NCI-H2081 (cell line): ENCODE results near the gene MYO1F.
"Not testable (repeated sequence)": the region's sequence is repeated elsewhere in the genome, so short reads cannot be mapped to it uniquely, and the experiment has no call there.

Source experiments
- DNase-seq, 2 experiments: peaks; one replicate each; lab custom pipeline; 2025; lab: John Stamatoyannopoulos, UW

Gene MYO1F

DNA sequence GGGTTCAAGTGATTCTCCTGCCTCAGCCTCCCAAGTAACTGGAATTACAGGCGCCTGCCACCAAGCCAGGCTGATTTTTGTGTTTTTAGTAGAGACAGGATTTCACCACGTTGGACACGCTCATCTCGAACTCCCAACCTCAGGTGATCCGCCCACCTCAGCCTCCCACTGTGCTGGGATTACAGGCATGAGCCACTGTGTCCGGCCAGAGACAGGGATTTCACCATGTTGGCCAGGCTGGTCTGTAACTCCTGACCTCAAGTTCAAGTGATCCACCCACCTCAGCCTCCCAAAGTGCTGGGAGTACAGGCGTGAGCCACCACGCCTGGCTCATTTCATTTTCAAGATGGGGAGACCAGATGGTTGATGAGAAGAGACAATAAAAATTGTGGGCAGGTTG is 12.4 kb downstream of the MYO1F start:
- not testable (repeated sequence) for DNase-seq

DNA sequence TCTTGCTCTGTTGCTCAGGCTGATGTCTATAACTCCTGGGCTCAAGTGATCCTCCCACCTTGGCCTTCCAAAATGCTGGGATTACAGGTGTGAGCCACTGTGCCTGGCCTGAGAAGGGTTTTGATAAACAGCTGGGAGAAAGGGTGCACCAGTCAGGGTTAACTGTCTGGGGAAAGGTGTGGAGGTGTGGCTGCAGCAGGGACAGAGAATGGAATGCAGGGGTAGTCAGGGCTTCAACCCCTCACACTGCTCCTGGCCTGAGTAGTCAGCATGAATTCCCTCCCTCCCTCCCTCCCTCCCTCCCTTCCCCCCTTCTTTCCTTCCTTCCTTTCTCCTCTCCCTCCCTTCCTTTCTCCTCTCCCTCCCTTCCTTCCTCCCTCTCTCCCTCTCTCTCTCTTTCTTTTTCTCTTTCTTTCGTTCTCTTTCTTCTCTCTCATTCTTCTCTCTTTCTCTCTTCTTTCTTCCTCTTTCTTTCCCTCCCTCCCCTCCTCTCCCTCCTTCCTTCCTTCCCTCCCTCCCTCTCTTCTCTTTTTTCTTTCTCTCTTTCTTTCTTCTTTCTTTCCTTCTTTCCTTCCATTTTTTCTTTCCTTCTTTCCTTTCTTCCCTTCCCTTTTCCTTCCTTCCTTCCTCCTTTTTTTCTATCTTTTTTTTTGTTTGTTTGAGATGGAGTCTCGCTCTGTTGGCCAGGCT is 16.0 kb downstream of the MYO1F start:
- DNase-seq, result no peak

DNA sequence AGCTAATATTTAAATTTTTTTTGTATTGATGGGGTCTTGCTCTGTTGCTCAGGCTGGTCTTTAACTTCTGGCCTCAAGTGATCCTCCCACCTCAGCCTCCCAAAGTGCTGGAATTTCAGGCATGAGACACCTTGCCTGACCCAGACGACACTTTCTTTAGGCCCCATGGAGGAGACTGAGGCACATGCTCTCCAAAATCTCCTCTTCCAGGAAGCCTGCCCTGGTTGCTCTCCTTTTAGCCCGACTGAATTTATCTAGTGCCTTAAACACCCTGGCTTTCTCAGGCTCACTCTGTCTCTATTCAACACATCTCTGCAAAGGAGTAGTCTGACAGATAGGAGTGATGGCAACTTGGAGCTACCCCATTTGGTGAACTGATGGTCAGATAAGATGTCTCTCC is 18.9 kb downstream of the MYO1F start:
- DNase-seq, result no peak

DNA sequence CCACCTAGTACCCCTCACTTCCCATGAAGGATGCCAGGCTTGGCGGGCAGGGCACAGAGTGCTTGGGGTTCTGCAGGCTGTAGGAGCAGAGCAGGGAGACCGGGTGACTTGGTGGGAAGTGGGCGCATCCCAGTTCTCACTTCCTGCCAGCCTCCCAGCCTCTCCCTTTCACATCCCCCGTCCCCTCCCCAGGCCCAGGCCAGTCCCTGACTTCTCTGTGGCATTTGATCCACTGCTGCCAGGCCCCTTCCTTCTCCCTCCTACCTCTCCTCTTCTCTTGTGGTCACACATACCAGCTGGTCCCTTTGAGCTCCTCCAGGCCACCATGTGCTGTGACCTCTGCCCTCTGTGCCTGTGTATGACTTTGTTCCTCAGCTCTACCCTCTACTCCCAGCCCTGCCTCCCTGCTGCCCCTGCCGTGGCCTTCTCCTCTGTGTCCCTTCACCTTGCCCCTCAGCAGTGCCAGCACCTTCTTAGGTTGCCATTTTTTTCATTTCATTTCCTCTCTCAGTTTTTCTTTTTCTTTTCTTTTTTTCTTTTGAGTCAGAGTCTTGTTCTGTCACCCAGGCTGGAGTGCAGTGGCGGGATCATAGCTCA is 19.5 kb downstream of the MYO1F start:
- no peak for DNase-seq

DNA sequence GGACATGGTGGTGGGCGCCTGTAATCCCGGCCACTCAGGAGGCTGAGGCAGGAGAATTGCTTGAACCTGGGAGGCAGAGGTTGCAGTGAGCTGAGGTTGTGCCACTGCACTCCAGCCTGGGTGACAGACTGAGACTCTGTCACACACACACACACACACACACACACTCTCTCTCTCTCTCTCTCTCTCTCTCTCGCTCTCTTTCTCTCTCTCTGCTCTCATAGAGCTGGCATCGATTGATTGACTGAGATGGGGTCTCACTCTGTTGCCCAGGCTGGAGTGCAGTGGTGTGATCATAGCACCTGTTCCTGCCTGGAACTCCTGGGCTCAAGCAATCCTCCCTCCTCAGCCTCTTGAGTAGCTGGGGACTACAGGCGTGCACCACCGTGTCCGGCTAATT is 23.5 kb downstream of the MYO1F start:
- DNase-seq, result not testable (repeated sequence)

DNA sequence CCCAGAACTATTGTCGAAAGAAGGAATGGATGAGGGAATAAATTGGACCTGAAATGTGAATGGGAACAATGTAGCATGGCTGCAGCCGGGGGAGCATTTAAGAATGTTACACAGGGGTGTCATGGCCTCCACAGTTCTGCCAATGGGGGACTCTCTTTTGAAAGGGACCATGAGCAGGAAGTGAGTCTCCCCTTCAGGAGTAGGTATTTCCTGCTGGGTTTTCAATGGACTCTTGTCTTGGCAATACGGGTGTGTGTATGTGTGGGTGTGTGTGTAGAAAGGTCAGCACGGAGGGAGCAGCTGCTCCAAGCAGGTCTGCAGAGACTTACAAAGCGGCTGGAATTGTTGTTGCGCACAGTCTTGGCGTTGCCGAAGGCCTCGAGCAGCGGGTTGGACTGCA is 24.4 kb downstream of the MYO1F start:
- peak; percentile 11 to 32 for DNase-seq

DNA sequence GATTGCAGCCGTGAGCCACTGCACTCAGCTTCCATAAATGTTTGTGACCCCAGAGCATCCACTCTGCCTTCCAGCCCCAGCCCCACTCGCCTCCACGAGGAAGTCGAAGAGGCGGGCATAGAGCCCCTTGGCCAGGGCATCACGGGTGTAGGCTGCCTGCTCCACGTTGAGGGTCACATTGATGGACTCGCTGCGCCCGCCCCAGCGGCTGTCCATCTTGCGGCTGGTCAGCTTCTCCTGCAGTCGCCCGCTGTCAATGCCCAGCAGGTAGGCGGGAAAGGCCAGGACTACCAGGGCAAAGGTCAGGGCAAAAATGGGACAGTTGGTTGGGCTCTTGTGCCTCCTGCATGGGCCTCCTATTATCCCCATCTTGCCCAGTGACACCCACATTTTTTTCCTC is 27.2 kb downstream of the MYO1F start:
- DNase-seq, result no peak

DNA sequence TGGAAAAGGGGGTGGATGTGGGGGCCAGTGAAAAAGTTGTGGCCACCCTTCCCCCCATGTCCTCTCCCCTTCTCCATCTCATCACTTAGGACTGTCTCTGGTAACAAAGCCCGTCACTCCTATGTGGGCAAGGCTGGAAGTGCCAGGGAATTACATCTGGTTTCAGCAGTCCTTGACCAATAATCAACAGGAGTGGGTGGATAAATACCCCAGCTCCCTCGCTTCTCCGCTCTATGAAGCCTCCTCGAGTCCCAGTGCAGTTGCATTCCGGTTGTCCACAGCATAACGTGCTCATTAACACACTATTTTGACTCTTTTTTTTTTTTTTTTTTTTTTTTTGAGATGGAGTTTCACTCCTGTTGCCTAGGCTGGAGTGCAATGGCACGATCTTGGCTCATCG is 31.5 kb downstream of the MYO1F start:
- no peak for DNase-seq

DNA sequence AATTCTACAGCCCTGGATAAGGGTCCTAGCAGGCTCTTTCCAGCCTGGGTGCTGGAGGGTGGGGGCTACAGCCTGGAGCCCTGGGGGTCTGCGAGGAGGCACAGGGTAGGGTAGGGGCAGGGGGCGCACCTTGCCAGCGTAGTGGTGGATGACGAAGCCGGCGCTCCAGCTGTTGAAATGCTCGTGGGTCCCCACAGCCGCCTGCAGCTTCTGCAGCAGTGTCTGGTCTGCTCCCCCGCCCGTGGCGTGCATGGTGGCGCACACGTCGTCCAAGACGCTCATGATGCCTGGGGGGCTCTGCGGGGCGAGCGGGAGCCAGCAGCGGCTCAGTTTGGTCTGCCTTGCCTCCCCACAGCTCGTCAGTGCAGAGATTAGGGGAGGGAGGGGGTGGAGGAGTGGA is 33.1 kb downstream of the MYO1F start:
- DNase-seq, result no peak

DNA sequence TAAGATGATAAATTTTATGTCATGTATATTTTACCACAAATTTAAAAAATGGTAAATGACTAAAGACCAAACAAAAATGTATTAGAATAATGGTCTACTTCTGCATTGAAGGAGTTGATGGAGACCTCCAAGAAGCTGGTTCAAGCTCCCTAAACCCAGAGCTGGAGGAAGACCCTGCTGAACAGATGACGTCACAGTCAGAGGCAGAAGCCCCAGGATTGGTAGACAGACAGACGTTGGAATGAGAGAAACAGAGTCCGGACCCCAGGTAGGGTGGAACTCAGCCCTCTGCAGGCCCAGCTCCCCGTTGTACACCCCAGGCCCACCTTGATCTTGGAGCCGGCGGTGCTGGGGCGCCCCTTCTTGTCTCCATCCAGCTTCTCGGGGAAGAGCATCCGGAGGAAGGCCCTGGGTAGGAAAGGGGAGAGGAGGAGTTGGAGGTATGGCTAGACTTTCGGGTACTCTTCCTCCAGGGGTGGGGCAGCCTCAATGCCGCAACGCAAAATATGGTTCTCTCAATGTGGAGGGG is 37.6 kb downstream of the MYO1F start:
- DNase-seq, result no peak

DNA sequence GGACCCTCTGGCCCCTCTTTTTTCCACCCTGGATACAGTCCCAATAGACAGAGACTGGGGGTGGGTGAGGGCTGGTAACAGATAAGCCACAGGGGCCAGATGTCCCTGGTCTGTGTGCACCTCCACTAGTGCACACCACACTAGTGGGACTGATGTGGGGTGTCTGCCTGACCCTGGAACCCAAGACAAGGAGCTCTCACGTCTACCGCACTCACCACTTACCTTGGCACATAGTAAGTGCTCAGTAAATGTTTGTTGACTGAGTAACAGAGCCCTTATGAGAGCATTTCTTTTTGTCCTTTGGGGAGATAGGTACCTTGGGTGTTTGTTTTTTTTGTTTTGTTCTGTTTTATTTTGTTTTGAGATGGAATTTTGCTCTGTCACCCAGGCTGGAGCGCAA is 40.1 kb downstream of the MYO1F start:
- DNase-seq, result no peak

DNA sequence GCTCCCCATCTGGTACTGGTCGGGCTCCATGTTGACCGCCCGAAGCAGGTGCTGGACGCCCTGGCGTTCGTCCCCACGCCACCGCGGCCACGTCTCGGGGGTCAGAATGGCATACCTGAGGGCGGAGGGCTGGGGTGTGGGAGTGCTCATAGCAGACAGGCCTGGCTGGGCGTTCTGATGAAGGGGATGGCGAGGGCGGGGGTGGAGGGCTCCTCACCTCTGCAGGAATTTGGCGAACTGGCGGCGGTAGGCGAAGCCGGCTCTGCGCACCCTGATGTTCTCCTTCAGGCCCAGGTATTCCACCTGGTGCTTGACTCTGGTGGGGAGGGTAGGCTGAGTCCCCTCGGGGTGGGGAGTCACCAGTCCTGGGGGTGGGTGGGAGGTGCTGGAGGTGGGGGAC is 41.0 kb downstream of the MYO1F start:
- no peak for DNase-seq

DNA sequence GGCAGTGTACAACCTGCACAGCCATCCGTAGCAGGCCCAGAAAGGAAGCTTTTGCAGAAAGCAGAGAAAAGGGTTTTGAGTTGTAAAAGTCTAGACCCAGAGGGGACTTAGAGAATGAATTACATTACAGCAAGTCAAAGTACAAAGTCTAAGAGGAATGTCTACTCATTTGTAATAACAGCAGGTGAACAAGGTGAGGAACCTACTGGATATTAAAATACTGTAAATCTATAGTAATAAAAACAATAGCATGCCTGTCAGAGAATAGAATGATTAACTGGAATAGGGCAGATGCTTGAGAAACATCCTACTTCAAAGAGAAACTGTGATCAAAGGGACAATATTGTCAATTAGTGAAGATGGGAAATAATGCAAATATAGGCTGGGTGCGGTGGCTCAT is 45.0 kb downstream of the MYO1F start:
- no peak for DNase-seq

DNA sequence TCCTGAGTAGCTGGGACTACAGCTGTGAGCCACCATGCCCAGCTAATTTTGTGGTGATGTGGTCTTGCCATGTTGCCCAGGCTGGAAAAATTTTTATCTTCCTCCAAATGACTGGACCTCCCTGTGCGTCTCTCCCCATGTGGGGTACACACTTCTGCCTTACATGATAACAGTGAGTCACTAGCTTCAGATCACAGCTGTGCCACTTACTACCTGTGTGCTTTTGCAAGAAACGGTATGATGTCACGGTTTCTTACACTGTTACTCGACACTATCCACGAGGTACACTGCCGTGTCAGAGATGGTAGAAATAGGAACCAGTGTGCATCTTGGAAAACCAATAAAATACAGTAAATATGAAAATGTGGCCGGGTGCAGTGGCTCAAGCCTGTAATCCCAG is 45.8 kb downstream of the MYO1F start:
- no peak for DNase-seq

DNA sequence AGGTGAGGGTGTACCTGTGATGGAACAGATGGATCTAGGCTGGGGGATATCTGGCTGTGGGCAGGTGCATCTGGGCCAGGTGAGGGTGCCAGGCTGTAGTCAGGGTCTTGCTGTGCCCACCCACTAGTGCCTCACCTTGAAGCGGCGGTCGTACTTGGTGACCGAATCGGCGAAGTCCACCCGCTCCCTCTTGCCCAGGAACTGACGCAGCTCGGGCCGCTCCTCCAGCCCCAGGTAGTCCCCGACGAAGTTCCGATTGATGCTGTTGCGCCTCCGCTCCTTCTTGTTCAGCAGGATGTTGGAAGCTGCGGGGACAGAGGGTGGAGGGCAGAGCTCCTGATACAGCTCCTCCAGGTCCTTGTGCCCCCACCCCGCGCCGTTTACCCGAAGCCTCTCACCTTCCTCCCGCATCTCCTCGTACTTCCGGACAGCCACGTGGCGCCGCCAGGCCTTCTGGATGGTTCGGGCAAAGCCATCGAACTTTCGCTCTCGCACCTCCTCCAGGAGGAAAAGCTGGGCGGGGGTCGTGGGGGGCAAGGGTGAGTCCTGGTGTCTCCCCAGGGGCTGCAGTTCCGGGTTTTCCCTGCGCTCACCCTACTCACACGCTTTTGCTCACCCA is 47.1 kb downstream of the MYO1F start:
- no peak for DNase-seq

DNA sequence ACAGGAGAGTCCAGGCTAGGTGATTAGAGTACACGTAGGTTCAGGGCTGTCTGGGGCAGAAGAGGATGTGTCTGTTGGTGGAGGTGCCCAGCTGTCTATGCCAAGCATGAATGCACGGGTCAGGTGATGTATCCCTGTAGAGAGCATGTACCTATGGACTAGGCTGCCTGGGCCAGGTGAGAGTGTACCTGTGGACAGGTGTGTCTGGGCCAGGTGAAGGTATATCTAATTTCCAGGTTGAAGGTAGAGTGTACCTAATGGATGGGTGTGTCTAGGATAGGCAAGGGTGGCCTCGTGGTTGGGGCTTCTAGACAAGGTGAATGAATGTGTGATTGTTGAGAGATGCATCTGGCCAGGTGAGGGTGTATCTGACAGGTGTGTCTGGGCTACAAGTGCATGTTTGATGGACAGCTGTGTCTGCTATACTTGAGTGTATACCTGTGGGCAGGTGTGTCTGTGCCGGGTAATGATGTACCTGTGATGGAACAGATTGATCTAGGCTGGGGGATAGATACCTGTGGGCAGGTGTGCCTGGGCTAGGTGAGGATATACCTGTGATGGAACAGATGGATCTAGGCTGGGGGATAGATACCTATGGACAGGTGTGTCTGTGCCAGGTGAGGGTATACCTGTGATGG is 47.8 kb downstream of the MYO1F start:
- DNase-seq, result no peak

DNA sequence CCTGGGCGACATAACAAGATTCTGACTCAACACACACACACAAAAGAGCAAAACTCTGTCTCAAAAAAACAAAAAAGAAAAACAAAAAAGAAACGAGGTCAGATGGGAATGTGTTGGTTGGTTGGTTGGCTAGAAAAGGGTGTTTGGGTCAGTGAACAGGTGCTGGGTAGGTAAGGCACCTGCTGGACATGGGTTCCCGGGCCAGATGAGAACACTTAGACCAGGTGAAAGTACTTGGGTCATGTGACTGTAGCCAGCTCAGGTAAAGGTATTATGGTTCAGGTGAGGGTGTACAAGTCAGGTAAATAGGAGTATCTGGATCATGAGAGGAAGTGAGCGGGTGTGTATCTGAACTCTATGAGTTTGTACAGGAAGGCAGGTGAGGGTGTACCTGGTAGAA is 48.7 kb downstream of the MYO1F start:
- DNase-seq, result no peak

DNA sequence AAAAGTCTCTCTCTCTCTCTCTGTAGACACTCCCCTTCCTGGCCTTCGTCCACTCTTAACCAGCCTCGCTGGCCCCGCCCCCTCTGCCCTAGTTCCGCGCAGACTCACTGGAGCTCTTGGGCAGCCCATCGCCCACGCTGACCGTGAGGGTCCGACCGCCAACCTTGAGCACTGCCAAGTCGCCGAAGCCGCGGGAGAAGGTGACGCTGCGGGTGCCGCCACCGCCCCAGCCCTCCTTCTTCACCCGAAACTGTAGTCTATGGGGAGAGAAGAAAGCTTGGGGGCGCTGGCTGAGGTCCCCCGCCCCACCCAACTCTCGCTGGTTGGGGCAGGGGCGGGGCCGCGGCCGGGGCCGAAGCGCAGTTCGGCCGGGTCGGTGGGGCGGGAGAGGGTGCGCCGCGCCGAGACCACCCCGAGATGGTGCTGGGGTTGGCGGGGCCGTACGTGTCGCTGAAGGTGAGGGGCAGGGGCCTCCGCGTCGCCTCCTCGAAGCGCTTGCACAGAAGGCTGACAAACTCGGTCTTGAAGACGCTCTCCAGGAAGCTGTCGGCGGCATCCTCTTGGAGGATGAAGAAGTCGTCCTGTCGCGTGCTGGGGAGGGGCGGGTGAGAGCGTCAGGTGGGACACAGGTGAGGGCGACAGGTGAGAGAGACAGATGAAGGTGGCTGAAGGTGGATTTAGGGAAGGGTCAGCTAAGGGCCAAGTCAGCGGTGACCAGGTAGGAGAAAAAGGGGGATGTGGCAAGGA is 50.7 kb downstream of the MYO1F start:
- peak; percentile 66 to 82 for DNase-seq

DNA sequence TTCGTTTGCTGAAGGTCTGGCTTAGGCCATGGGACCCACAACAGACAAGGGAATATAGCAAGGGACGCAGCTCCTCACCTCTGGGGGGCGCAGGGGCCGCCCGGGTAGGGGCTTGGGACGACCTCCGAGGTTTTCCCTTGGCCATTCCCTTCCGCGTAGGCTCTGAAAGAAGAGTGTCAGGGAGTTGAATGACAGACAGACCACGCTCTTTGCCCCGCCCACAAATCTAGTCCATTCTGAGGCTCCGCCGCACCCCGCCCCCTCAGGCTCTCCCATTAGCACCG is 51.9 kb downstream of the MYO1F start:
- DNase-seq, result no peak

DNA sequence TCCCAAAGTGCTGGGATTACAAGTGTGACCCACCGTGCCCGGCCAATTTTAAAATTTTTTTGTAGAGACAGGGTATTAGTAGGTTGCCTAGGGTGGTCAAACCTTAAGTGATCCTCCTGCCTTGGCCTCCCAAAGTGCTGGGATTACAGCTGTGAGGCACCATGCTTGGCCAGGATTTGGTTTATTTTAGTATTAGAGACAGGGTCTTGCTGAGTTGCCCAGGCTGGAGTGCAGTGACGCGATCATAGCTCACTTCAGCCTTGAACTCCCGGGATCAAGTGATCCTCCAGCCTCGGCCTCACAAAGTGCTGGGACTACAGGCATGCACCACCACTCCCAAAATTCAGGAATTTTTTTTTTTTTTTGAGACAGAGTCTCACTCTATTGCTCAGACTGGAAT is 57.9 kb downstream of the MYO1F start:
- no peak for DNase-seq

DNA sequence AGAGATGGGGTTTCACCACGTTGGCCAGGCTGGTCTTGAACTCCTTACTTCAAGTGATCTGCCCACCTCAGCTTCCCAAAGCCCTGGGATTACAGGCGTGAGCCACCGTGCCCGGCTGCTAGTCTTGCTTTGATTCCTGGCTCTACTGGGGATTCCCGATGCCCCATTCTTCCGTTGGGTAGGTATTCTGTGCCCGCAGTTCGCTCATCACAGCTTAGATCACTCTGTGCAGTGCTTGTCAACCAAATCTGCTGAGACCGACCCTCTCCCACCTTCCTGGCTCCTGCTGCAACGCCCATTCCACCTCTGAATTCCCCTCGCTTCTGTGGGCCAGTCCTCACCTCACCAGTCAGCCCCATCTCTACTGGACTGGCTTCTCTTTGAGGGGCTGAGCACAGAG is 58.7 kb downstream of the MYO1F start:
- no peak for DNase-seq
